AG09309 (cell line): ENCODE results near the gene DVL1.
"Not testable (repeated sequence)": the region's sequence is repeated elsewhere in the genome, so short reads cannot be mapped to it uniquely, and the experiment has no call there.

Experiments
- DNase-seq: peaks from one replicate; pipeline ENCODE4 v3.0.0-alpha.2; 2010; ENCODE audit warnings: low read depth
- H3K4me3 ChIP-seq: 2 replicates; pipeline ENCODE4 v1.5.1; 2011; ENCODE audit warnings: mild to moderate bottlenecking, low read depth, low read length, moderate library complexity; ENCODE audit not compliant: control insufficient read depth
- CTCF ChIP-seq: IDR thresholded peaks from 2 replicates; pipeline ENCODE4 v1.5.1; 2011; ENCODE audit warnings: mild to moderate bottlenecking, low read depth, low read length, inconsistent platforms; ENCODE audit not compliant: insufficient read depth, control insufficient read depth; ENCODE audit errors: missing control alignments

The DVL1 gene

GRCh38 chr1:1318131-1318652 lies 31.0 kb downstream of the DVL1 start:
- TF ChIP-seq CTCF, result no peak
- DNase-seq, result peak; percentile 78
- H3K4me3 ChIP-seq, result no peak overlapping the region

DNA sequence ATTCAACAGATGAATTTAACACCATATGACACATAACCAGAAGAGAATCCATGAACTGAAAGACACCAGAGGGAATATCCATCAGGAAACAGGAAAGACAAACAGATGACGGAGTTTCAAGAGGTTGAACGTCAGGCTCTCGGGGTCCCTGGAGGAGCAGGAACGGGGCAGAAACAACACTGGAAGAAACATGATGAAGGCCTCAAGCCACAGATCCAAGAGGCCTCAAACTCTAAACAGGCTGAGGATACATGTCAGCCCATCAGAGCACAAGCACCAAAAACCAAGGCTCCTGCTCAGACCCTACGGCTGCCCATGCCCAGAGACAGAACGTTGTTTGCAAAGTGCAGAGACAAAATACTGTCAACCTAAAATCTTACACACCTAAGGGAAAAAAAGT lies 31.8 kb downstream of the DVL1 start:
- H3K4me3 ChIP-seq, result no peak overlapping the region
- TF ChIP-seq CTCF, result no peak
- no peak for DNase-seq

- not testable (repeated sequence) for DNase-seq, H3K4me3 ChIP-seq
Measured at GRCh38 chr1:1316199-1316598, 33.0 kb downstream of the DVL1 start.

DNA sequence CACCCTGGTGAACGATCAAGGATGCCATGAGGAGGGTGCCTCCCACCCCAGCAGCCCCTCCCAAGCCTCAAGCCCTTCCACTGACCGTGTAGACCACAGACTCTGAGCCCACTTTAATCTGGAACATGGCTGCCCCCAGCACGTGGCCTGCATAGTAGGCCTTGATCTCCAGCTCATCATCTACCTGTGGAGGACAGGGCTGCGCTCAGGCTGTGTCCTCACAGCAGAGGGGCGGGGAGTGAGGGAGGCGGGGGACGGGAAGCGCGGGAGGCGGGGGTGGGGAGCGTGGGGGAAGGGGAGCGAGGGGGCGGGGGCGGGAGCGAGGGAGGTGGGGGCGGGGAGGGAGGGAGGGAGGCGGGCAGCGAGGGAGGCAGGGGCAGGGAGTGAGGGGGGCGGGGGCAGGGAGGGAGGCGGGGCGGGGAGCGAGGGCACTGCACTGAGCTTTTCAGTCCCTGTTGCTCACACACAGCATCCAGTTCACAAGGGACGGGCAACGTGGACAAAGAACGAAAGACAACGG lies 33.7 kb downstream of the DVL1 start:
- TF ChIP-seq CTCF, result no peak
- no peak overlapping the region for H3K4me3 ChIP-seq
- DNase-seq, result no peak

GRCh38 chr1:1314678-1315335 lies 34.4 kb downstream of the DVL1 start:
- DNase-seq, result no peak
- H3K4me3 ChIP-seq, result no peak overlapping the region
- TF ChIP-seq CTCF, result no peak

DNA sequence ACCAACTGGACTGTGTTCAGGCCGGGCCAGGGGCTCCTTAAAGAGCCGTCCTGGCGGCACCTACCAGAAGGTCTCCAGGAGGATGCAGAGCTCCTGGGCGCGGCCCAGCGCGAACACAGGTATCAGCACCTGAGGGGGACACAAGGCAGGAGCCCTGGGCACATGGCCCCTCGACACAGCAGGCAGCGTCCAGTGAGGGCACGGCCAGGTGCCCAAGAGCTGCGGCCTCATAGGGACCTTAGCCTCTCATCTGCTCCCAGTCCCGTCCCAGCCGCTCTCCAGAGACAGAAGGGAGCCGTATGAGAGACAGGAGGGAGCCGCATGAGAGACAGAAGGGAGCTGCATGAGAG lies 35.0 kb downstream of the DVL1 start:
- no peak for TF ChIP-seq CTCF
- no peak overlapping the region for H3K4me3 ChIP-seq
- no peak for DNase-seq

DNA sequence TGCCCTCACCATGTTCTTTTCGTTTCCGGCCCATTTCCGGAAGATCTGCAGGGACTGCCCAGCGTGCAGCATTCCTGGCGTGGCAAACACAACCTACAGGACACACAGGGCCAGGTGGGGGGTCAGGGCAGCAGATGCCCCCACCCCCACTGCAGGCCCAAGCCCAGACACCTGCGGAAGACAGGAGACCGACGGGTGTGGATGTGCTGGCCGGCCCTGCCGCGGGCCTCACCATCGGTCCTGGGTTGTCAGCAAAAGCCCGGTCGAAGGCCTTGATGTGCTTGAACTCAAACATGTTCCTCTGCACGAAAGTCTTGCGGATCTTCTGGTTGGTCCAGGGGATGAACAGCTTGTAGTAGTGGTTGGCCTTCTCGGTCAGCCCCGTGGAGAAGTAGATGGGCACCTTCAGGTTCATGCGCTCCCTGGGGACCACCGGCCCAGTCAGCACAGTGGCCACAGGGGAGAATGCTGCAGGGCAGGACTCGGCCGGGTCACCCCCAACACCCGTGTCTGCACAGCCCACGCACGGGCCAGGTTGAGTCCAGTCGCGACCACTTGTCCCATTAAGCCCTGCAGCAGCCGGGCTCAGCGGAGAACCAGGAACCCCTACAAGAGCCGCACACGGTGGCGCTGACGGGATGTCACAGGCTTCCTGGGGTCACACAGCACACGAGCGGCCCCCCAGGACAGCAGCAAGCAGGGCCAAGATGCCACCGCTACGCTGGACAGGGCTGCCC lies 35.5 kb downstream of the DVL1 start:
- DNase-seq, result no peak
- TF ChIP-seq CTCF, result no peak
- H3K4me3 ChIP-seq, result no peak overlapping the region
